ENCODE data around the gene C1QL4. TPM values are rescaled to one million over a fixed set of nuclear protein-coding genes. Genes with fewer than 3 reads are reported as not detected.
A peak's percentile ranks its signal among the peaks of the same experiment; 100 is the strongest.

The C1QL4 gene
- total RNA-seq, 1 experiment from 2014 or later, result 3.6 TPM

DNA sequence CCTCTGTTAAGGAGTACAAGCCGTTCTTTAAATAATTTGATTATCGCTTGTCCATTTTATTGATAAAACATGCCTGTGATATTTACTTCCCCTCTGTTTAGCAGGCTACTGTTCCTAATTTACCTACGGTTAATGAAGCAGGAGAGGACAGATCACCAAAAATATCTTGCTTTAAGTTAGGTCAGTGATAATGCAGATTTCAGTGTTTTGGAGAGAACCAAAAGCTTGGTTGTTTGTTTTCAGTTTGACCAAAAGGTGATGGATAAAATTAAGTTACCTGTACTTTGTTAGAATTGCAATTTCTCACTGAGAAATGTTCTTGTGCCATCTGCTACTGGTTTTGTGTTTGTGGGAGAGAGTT lies 31.2 kb upstream of the C1QL4 start:
- H3K36me3 Mint-ChIP-seq (ENCODE audit: insufficient read depth, unreplicated experiment), result peaks cover 24% of the 10 kb centered on the region
- peak overlapping the region; percentile 38 for H3K27ac Mint-ChIP-seq (ENCODE audit: unreplicated experiment)
- ChIA-PET CTCF (interaction anchor here (0.8 to 2.4 kb wide), 5 partner anchors 20 to 212 kb away, joined by 3 to 33 read pairs (median 9); partner anchors contain the start of gene TROAP), POLR2A (interaction anchor here (0.6 to 2.3 kb wide), 3 partner anchors 20 to 53 kb away, joined by 3 to 24 read pairs (median 20); partner anchors contain the start of gene DNAJC22)
- Histone ChIP-seq H3K9me3 (no peaks in the 10 kb centered on the region), H3K27me3 (replicated peaks; ENCODE audit: control insufficient read depth, insufficient read depth, low read length) (no peaks in the 10 kb centered on the region), H3K36me3 (ENCODE audit: control insufficient read depth, insufficient read depth, low read length) (peaks cover 2% of the 10 kb centered on the region), H3K4me3 (ENCODE audit: low read depth, low read length) (peak overlapping the region; percentile 88), H3K4me1 (peaks cover 17% of the 10 kb centered on the region)
- no peaks in the 10 kb centered on the region for H3K27me3 Mint-ChIP-seq (ENCODE audit: insufficient read depth, unreplicated experiment)
- no peaks in the 10 kb centered on the region for H3K9me3 Mint-ChIP-seq (ENCODE audit: unreplicated experiment)
- intact Hi-C loops (cut with micrococcal nuclease; ENCODE audit: unreplicated experiment), result no loop called here
- H3K4me1 Mint-ChIP-seq (ENCODE audit: low read depth, unreplicated experiment), result no peaks in the 10 kb centered on the region
- TSS peak; percentile 44 for BruUV-seq (replicated peaks)
- TF ChIP-seq, protein P1, sequence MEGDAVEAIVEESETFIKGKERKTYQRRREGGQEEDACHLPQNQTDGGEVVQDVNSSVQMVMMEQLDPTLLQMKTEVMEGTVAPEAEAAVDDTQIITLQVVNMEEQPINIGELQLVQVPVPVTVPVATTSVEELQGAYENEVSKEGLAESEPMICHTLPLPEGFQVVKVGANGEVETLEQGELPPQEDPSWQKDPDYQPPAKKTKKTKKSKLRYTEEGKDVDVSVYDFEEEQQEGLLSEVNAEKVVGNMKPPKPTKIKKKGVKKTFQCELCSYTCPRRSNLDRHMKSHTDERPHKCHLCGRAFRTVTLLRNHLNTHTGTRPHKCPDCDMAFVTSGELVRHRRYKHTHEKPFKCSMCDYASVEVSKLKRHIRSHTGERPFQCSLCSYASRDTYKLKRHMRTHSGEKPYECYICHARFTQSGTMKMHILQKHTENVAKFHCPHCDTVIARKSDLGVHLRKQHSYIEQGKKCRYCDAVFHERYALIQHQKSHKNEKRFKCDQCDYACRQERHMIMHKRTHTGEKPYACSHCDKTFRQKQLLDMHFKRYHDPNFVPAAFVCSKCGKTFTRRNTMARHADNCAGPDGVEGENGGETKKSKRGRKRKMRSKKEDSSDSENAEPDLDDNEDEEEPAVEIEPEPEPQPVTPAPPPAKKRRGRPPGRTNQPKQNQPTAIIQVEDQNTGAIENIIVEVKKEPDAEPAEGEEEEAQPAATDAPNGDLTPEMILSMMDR (IDR thresholded peaks at IDR 0.05; ENCODE audit: insufficient read depth in 1 of 2, low read depth in 1 of 2, low read length in 1 of 2, severe bottlenecking in 1 of 2, unreplicated experiment in 1 of 2), result no peak
- peak overlapping the region; percentile 75 for H3K4me3 Mint-ChIP-seq (ENCODE audit: unreplicated experiment)
- DNase-seq, result no peak

DNA sequence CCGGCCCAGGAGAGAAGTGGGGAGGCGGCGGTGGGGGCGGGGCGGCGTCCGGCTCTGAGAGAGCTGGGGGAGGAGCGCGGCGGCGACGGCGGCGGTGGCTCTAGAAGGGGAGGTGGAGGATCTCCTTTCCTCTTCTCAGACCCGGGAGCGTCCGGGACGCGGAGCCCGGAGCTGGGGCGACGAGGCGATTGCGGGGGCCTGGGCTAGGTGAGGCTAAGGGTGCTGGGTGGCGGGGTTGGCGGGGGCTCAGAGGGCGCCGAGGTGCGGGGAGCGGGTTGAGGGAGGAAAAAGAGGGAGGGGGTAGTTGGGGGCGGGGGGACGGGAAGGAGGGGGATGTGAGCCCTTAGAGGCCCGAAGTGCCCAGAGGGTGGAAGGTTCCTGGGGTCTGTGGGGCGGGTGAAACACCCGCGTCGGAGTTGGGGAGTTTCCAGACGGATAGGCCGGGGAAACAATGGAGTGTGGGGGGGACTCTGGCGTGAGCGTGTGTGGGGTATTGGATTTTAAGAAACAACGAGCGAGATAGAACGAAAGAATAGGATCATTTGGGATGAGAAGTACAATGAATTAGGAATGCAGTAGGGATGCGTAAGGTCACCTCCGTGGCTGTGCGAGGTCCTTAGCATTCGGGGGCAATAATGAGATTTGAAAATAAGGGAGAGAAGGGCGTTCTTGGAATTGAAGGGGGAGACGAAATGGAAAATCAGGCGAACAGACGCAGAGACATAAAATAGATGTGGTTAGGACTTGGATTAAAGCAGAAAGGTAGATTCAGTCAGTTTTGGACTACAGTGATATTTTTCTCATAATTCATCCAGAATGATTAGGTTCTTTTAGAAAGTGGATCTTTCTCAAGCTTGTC lies 30.6 kb upstream of the C1QL4 start, which contains the start of gene SPATS2:
Gene SPATS2 (plus strand): TSS at position 82 of the 859 bp plus-strand sequence. CDS start 93,551 bp downstream, outside the sequence.
- Histone ChIP-seq H3K27me3 (replicated peaks; ENCODE audit: control insufficient read depth, insufficient read depth, low read length) (no peaks in the 10 kb centered on the region), H3K4me1 (peaks cover 17% of the 10 kb centered on the region), H3K4me3 (ENCODE audit: low read depth, low read length) (peak within 1 kb of the TSS; percentile 88), H3K36me3 (ENCODE audit: control insufficient read depth, insufficient read depth, low read length) (peaks cover under 1% of the 10 kb centered on the region), H3K9me3 (no peaks in the 10 kb centered on the region)
- no TSS peak for BruUV-seq (replicated peaks)
- Mint-ChIP-seq H3K9me3 (ENCODE audit: unreplicated experiment) (no peaks in the 10 kb centered on the region), H3K4me1 (ENCODE audit: low read depth, unreplicated experiment) (no peaks in the 10 kb centered on the region), H3K27me3 (ENCODE audit: insufficient read depth, unreplicated experiment) (no peaks in the 10 kb centered on the region), H3K27ac (ENCODE audit: unreplicated experiment) (peak within 1 kb of the TSS; percentile 38), H3K36me3 (ENCODE audit: insufficient read depth, unreplicated experiment) (peaks cover 21% of the 10 kb centered on the region), H3K4me3 (ENCODE audit: unreplicated experiment) (peak within 1 kb of the TSS; percentile 75)
- intact Hi-C loops (cut with micrococcal nuclease; ENCODE audit: unreplicated experiment), result loop anchor here (2.0 kb wide), 1 partner anchor 53 kb away; no protein-coding TSS in a partner anchor
- CTCF ChIA-PET, result interaction anchor here (0.5 to 2.4 kb wide), 22 partner anchors 9 to 614 kb away, joined by 3 to 46 read pairs (median 8); partner anchors contain the start of genes DNAJC22, PRPF40B, TMBIM6 and TROAP
- POLR2A ChIA-PET, result interaction anchor here (0.6 to 2.3 kb wide), 30 partner anchors 8 to 374 kb away, joined by 3 to 31 read pairs (median 6); partner anchors contain the start of genes C1QL4, DNAJC22, PRPF40B and TMBIM6
- TF ChIP-seq, protein P1 (IDR thresholded peaks at IDR 0.05; ENCODE audit: insufficient read depth in 1 of 2, low read depth in 1 of 2, low read length in 1 of 2, severe bottlenecking in 1 of 2, unreplicated experiment in 1 of 2), result no peak
- peak in 1 of 2 experiments; percentile 99 for DNase-seq
